AG10803 (cell line): ENCODE results near the gene KICS2.

Experiments
- DNase-seq: peaks from one replicate; pipeline ENCODE4 v3.0.0; 2010; ENCODE audit warnings: low read depth
- H3K4me3 ChIP-seq: 2 replicates; pipeline ENCODE4 v1.5.1; 2011; ENCODE audit warnings: mild to moderate bottlenecking, low read length, control low read depth
- CTCF ChIP-seq: conservative IDR thresholded peaks from 2 replicates; pipeline ENCODE4 v1.5.1; 2011; ENCODE audit warnings: mild to moderate bottlenecking, low read length, control low read depth, inconsistent platforms

The KICS2 gene

GRCh38 chr12:64177001-64177400, 45.1 kb downstream of the KICS2 start:
- no peak for TF ChIP-seq CTCF
- DNase-seq = no peak
- H3K4me3 ChIP-seq = no peak overlapping the region

GRCh38 chr12:64175254-64175945, 46.7 kb downstream of the KICS2 start:
- no peak for TF ChIP-seq CTCF
- peak; percentile 89 for DNase-seq
- H3K4me3 ChIP-seq = no peak overlapping the region

GRCh38 chr12:64173456-64173855, 48.6 kb downstream of the KICS2 start:
- H3K4me3 ChIP-seq = no peak overlapping the region
- no peak for DNase-seq
- no peak for TF ChIP-seq CTCF
